HG02885 (cell line): Measurements from ENCODE around the gene TXNRD2.
"Not testable (repeated sequence)": the region's sequence is repeated elsewhere in the genome, so short reads cannot be mapped to it uniquely, and the experiment has no call there.

Experiments
- ATAC-seq: cut with Tn5 transposase; IDR thresholded peaks from one replicate; pipeline ENCODE4 v1.9.1; 2021; ENCODE audit warnings: mild to moderate bottlenecking; ENCODE audit not compliant: unreplicated experiment, poor library complexity

Gene TXNRD2

GRCh38 chr22:19840059-19840458 lies 101.6 kb downstream of the TXNRD2 start:
- ATAC-seq, result no peak

- ATAC-seq, result no peak
Measured at GRCh38 chr22:19837915-19838314, 103.7 kb downstream of the TXNRD2 start.

- ATAC-seq, result no peak
Measured at GRCh38 chr22:19836512-19836911, 105.1 kb downstream of the TXNRD2 start.

GRCh38 chr22:19834599-19834998 lies 107.0 kb downstream of the TXNRD2 start:
- ATAC-seq, result no peak

GRCh38 chr22:19833327-19833726 lies 108.3 kb downstream of the TXNRD2 start:
- not testable (repeated sequence) for ATAC-seq

GRCh38 chr22:19832476-19833108 lies 109.0 kb downstream of the TXNRD2 start:
- no peak for ATAC-seq

- not testable (repeated sequence) for ATAC-seq
Measured at GRCh38 chr22:19831979-19832378, 109.6 kb downstream of the TXNRD2 start.

- ATAC-seq, result no peak
Measured at GRCh38 chr22:19831016-19831415, 110.6 kb downstream of the TXNRD2 start.

GRCh38 chr22:19828035-19828401 lies 113.6 kb downstream of the TXNRD2 start:
- no peak for ATAC-seq

GRCh38 chr22:19827341-19828034 lies 114.1 kb downstream of the TXNRD2 start:
- ATAC-seq, result no peak

- ATAC-seq, result no peak
Measured at GRCh38 chr22:19826619-19826950, 115.0 kb downstream of the TXNRD2 start.

- ATAC-seq, result no peak
Measured at GRCh38 chr22:19825904-19826618, 115.6 kb downstream of the TXNRD2 start.
